HTERT RPE-1 (cell line): Measurements from ENCODE around the gene ULK3.

Experiments
- in situ Hi-C: fragments of 300-500 bp; cut with MboI; formaldehyde crosslinking; loops from 4 replicates; pipeline ENCODE4 v1.14.3; 2020; ENCODE audit warnings: low sequenced_read_pairs

The ULK3 gene

DNA sequence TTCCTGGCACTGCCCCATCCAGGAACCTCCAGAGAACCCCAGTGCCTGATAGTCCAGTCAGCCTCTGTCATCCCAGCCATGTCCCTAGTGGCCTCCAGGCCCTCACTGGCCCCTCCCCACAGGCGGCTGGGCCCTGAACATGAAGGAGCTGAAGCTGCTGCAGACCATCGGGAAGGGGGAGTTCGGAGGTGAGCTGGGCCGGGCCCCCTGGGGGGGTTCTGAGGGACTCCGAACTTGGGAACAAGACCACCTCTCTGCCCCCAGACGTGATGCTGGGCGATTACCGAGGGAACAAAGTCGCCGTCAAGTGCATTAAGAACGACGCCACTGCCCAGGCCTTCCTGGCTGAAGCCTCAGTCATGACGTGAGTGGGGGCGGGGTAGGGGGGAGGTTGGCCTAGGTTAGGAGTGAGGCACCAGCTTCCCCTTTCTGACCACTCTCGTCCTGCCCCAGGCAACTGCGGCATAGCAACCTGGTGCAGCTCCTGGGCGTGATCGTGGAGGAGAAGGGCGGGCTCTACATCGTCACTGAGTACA lies 42.3 kb downstream of the ULK3 start:
- in situ Hi-C loops = no loop called here

DNA sequence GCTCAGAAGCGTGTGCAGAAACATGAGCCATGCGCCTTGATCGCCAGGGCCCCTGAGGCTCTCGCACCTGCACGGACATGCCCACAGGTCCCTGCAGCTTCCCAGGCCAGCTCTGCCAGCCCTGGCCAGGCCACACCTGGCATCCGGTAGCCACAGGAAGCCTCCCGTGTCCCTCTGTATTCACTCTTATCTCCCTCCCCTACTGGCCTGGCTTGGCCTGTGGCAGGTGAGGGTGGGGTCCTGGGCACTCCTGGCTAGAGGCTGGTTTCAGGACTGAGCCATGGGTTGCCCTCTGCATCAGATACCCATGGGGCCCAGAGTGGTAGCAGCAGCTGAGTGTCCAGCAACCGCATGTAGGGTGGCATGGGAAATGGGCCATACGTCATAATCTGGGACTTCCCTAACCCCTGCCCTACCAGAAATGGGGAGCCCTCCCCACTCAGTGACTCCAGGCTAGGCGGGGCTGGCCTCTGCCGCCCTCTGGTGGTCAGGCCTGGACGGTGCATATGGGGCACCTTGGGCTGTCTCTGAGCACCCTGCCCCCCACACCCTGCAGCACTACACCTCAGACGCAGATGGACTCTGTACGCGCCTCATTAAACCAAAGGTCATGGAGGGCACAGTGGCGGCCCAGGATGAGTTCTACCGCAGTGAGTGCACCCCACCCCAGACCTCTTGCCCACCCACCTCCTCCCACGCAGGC lies 42.9 kb downstream of the ULK3 start:
- in situ Hi-C loops = no loop called here

DNA sequence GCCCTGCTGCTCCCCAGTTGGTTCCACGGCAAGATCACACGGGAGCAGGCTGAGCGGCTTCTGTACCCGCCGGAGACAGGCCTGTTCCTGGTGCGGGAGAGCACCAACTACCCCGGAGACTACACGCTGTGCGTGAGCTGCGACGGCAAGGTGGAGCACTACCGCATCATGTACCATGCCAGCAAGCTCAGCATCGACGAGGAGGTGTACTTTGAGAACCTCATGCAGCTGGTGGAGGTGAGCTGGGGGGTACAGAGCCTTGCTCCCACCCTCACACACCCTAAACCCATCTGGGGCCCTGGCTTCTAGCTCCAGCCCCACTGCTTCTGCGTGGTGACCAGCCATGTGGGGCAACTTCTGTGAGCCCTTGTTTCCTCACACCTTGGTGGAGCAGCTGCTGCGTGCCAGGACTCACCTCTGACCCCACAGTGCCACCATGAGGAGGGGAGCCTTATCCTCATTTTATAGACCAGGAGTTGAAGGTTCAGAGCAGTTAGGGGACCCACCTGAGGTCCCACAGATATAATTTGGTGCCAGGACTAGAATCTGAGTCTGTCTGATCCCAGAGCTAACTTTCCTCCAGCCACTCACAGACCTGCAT lies 43.6 kb downstream of the ULK3 start:
- in situ Hi-C loops = no loop called here

DNA sequence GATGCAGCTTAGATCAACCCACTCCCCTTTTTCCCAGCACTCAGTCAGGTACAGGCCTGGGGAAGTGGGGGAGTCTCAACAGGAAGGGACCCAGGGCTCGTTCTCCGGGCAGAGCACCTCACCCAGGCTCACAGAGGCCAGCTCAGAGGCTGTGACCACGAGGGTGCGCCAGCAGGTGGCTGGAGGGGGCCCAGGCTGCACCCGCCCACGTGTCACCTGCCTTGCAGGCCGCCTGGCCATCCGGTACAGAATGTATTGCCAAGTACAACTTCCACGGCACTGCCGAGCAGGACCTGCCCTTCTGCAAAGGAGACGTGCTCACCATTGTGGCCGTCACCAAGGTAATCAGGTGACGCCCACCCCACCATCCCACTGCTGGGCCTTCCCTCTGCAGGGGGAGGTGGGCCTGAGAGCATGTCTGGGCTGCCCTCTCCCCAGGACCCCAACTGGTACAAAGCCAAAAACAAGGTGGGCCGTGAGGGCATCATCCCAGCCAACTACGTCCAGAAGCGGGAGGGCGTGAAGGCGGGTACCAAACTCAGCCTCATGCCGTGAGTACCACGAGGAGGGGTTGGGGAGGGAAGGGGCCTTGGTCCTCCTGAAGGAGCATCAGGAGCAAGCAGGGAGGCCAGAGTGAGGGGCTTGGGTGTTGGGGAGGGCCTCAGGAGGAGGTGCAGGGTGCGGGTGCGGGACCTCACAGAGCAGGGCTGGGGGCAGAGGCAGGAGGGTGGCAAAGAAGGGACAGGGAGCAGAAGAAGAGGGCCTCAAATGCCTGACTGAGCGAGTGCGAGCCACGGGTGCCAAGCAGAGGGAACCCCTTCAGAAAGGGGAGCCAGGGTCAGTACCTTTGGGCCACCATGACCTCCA lies 44.3 kb downstream of the ULK3 start:
- in situ Hi-C loops = no loop called here

DNA sequence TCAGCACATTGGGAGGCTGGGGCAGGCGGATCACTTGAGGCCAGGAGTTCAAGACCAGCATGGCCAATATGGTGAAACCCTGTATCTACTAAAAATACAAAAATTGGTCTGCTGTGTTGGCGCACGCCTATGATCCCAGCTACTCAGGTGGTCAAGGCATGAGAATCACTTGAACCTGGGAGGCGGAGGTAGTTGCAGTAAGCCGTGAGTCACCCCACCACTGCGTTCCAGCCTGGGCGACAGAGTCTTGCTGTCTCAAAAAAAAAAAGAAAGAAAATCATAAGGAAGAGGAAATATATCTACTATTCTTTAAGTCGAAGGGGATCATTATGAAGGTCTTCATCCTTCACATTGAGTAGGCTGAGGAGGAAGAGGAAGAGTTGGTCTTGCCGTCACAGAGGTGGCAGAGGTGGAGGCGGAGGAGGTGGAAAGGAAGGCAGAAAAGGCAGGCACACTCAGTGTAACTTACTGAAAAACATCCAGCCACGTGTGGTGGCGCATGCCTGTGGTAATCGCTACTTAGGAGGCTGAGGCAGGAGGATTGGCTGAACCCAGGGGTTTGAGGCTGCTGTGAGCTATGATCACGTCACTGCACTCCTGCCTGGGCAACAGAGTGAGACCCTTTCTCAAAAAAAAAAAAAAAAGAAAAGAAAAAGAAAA lies 46.9 kb downstream of the ULK3 start:
- in situ Hi-C loops = no loop called here

DNA sequence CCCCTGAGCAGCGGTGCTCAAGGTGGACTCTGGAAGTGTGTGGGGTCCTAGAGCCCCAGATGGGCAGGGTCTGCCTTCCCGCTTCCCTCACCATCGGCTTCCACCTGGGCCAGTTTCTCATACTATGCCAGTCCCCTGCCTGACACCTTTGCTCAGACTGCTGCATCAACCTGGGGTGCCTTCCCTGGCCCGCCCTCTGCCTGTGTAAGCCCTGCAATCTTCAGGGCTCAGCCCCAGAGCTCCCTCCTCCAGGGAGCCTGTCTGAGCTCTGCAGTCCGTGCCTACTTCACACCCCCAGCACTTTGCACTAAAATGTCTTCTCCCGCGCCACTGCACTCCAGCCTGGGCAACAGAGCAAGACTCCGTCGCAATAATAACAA lies 48.0 kb downstream of the ULK3 start:
- in situ Hi-C loops = no loop called here

DNA sequence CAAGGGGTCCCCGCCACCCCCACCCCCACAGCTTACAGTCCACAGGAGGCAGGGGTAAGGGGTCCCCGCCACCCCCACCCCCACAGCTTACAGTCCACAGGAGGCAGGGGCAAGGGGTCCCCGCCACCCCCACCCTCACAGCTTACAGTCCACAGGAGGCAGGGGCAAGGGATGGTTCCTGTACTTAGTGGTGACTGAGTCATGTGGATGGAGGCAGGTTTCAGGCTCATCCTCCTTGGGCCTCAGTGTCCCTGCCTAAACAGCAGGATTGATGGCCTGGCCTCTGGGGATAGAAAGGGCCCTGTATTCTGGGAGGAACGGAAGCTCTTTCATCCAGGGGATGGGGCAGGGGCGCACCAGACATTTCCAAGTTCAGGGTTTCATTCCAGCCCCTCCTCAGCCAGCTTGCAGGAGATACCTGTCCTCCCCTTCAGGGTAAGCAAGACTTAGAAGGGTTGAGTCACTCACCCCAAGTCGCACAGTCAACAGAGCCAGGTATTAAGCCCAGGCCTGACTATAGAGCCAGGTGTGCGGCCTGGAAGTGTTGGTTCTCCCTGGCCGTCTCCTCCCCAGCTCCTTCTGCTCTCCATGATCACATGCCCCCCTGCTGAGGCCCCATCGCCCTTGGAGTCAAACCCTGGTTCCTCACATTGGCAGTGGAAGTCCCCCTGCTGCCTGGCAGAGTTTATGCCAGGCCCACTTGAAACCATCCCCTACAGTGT lies 48.5 kb downstream of the ULK3 start:
- in situ Hi-C loops = no loop called here

DNA sequence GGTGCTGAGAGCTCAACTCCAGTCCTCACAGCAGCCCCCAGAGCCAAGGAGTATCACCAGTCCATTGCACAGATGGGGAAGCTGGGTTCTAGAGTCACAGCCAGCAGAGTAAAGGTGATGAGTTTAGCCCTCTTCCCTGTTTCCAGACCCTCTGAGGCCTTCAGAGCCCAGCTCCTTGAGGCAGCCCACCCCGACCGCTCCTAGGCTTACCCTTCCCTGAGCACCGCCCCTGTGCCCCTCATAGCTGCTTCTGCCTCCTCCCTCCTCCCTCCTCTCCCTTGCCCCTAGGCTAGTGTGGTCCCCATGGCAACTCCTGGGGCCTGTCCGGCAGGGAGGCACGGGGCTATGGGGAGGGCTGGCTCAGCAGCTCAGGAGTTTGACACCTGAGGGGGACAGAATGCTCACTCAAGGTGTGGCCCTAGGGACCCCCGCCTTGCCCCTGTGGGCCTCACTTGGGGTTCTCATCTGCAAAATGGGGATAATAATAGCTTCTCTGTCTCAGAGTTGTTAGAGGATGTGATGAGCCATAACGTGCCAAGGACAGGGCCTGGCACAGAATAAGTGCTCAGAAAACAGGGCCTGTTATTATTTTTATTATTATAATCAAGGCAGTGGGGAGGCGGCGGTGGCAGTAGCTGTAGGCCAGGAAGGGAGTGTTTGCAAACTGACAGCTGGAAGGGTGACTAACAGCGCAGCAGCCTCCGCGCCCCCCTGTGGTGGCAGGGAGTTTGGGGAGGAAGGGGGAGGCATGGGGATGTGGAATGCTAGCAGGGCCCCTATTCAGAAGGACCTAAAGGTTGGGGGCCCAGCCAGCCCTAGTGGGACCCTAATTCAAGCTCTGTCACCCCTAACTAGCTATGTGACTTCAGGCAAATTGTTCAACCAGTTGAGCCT lies 49.6 kb downstream of the ULK3 start:
- in situ Hi-C loops = no loop called here

DNA sequence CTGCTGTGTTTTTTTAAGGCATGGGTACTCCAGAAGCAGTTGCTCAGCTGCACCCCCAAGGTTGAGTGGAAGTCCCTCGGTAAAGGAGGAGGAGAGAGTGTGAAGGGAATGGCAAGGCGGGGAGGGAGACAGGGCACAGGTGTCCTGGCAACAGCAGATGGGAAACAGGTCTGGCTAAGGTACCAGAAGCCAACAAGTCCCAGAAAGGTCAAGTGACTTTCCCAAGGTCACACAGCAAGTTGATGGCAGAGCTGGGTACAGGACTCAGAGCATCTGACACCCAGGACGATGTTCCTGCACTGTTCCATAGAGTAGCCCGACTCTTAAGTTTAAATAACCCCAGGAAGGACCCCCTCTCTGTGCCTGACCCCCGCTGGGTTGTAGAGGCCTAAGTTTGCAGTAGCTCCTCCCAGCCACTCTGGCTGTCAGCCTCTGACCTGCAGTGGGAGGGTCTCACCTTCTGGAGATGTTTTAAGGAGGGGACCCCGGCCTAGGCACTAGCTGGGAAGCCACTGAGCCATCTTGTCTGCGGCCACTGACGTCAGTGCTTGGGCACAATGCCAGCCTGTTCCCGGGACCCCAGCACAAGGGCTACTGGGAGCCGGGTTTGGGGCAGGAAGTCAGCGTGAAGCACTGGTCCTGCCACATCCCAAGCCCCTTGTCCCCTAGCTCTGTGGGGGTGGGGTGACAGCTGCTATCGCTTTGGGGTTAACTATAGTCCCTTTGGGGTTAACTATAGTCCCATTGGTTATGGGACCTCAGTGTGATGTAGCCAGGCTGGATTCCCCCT lies 50.5 kb downstream of the ULK3 start:
- in situ Hi-C loops = no loop called here

DNA sequence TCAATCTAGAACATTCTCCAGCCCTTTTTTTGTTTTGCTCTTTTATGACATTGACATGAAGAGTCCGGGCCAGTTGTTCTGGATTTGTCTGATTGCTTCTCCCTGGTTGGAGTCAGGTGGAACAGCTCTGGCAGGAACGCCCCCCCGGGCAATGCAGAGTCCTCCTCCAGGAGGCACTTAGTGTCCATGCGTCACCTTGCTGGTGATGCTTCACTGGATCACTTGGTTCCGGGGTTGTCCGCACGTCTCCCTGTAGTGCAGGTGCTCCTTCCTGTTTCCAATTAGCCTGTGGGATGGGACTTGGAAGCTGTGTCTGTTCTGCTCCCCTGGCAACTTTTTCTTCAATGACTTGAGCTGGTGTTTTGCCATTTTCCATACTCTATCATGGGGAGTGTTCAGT lies 51.3 kb downstream of the ULK3 start:
- in situ Hi-C loops = no loop called here

DNA sequence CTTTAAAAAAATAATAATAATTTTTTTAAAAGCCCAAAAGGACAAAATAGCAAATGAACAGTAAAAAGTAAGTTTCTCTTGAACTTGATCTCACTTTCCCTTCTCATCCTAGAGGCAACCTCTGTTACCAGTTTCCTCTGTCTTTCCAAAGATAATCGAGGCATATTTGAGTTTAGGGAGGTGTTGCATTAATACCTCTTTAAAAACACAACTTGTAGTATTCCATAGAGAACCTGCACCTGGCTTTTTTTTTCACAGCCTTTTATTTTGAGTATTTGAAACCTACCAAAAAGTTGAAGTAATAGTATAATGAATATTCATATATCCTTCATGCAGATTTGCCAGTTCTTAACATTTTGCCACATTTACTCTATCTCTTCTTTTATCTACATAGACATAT lies 51.9 kb downstream of the ULK3 start:
- in situ Hi-C loops = no loop called here

DNA sequence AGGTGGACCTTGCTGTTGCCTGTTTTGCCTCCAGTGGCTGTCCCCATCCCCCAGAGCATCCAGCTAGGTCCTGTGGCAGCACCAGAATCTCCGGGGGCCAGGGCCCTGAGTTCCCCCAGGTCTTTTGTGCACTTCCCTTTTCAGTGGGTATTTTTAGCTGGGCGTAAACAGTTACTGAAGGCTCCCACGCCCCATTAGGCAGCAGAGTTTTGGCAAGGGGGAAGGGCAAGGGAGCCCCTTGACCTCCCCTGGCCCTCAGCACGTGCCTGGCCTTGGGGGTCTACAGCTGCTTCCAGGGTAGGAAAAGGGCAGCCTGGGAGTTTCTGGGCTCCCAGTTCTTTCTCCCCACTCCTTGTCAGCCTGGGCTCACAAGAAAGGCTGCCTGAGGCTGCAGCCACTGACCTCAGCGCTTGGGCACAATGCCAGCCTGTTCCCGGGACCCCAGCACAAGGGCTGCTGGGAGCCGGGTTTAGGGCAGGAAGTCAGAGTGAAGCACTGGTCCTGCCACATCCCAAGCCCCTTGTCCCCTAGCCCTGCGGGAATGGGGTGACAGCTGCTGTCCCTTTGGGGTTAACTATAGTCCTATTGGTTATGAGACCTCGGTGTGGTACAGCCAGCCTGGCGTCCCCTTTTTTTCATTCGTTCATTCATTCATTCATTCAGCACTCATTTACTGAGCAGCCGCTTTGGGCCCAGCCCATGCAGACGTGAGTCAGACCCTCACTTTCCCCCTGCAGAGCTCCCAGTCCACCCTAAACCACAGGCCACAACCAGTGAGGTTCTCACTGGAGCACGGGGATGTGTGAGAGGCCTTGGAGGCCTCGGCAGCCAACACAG lies 52.7 kb downstream of the ULK3 start:
- in situ Hi-C loops = no loop called here

DNA sequence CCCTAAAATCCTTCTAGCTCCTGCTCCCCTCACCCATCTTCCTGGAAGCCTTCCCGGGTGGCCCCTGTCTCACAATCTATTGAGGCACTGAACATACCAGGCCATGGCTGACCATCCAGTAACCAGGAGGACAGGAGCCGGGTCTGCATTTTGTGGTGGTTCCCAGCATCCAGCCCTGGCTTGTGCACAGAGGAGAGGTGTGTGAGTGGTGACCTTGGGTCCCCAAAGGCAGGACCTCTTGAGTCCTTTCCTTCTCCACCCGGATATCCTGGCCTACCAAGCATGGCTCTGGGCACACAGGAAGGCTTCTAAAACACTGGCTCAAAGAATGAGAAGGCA lies 53.2 kb downstream of the ULK3 start:
- in situ Hi-C loops = no loop called here

DNA sequence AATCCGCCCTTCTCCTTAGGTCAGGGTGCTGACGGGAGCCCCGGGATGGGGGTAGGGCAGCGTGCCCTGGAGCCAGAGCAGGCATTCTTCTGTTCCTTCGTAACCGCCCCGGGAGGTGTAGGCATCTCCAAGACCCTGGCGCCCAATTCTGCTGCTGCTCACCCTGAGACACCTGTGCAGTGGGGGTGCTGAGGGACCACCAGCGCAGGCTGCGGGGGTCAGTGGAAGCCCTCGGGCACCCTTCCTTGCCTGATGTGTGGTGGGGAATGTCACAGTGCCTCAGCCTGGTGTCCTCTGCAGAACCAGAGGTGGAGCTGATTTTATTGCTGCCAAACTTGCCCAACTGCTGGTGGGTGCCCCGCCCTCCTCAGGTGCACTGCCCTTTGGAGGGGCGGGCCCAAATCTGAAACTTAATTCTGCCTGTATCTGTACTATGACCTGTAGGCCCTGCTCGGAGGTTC lies 53.8 kb downstream of the ULK3 start:
- in situ Hi-C loops = no loop called here

DNA sequence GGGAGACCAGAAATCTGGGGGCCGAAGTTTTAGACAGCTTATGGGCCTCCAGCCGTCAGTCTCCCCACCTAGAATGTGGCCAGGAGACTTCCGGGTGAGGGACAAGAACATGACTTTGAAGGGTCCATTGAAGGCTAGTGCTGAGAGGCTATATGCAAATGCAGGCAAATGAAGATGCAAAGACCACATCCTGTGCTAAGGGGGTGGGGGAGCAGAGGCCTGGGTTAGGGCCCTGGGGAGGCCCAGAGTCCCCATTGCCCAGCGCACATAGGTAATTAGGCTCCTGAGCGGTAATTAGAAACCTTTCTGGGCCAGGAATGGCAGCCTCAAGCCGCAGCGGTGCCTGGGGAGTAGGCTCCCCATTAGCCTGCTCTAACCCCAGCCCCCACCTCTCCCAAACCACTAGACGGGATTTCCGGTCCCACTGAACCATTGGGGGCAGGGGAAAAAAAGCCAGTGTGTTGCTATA lies 54.2 kb downstream of the ULK3 start:
- in situ Hi-C loops = no loop called here

DNA sequence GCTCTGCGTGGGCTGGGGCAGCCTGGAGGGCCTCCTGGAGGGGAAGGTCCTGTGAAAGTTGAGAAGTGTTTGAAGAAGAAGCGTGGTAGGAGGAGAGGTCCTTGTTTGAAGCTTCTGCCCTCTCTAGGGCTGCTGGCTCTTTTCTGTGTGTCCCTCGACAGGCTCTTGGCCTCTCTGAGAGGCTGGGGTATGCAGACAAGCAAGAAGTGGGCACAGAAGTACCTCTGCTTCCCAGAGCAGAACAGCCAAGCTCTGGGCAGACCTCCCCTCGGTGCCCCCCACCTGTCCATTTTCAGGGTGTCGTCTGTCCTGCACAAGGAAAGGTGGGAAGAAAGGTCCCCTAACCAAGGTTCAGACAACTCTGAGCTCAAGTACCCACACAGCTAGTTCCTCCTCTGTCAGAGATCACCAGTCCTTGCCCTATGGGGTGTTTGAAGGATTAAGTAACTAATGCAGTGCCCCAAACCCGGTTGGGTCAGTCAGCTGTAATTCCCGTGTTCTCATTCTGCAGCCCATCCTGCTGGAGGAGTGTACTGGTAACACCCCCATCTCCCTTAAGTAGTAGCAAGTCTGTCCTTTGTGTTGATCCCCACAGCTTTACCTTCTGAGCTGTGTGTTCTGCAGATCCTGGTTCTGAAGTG lies 54.8 kb downstream of the ULK3 start:
- in situ Hi-C loops = no loop called here

DNA sequence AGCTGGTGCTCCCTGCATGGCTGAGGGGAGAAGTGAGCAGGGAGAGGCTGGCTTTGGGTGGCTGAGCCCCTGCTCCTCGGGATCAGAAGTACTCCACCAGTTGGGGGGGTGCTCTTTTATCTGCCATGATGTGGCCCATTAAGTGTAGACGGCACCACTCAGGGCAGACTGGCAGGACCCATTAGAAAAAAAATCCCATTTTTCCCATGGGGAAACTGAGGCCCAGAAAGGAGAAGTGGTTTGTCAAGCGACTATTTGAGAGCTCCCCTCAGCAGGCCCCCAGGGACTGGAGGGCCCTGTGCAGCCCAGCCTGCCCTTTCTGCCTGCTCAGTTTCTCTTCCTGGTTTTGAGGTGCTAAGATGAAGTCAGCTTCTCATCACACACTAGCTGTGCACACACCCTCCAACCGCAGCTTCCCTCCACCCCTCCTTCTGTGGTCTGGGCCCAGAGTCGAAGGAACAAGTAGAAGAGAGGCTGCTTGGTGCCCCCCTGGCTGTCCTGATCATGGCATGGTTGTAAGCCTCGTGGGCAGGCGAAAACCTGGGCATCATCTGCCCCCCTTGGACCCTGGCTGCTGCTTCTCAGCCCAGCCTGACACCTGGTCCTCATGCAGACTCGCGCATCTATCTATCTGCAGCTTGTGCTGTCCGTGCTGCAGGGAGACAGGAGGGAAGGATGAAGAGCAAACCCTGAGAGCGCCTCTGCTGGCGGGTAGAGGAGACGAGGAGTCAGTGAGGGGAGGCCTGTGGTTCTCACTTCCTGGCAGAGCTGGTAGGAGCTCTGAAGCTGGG lies 55.5 kb downstream of the ULK3 start:
- in situ Hi-C loops = no loop called here
